Muscle of leg (tissue), 16 donors: Measurements from ENCODE around the gene RBFOX2. TPM values are rescaled to one million over a fixed set of nuclear protein-coding genes. Genes with fewer than 3 reads are reported as not detected.
"Not testable (repeated sequence)": the region's sequence is repeated elsewhere in the genome, so short reads cannot be mapped to it uniquely, and the experiment has no call there.

ENCODE experiments used
- DNase-seq: peaks from one replicate; pipeline ENCODE4 v3.0.0; 2013
- H3K27ac ChIP-seq: one replicate; pipeline ENCODE4 v1.5.1; 2013; ENCODE audit warnings: mild to moderate bottlenecking, low read length, control low read depth
- H3K27me3 ChIP-seq: one replicate; pipeline ENCODE4 v1.6.1; 2013; ENCODE audit warnings: low read length; ENCODE audit not compliant: control insufficient read depth, insufficient read depth
- H3K36me3 ChIP-seq: one replicate; pipeline ENCODE4 v1.6.1; 2013; ENCODE audit warnings: low read length; ENCODE audit not compliant: control insufficient read depth, insufficient read depth
- H3K4me1 ChIP-seq: one replicate; pipeline ENCODE4 v1.6.1; 2013; ENCODE audit warnings: low read length; ENCODE audit not compliant: control insufficient read depth, insufficient read depth
- H3K4me3 ChIP-seq: one replicate; pipeline ENCODE4 v1.5.1; 2013; ENCODE audit warnings: low read length, control low read depth
- H3K9me3 ChIP-seq: replicated peaks from 2 replicates; pipeline ENCODE4 v1.6.1; 2013; ENCODE audit warnings: low read depth, low read length; ENCODE audit not compliant: control insufficient read depth
- WGBS: methylation state at CpG from one replicate; pipeline ENCODE4 v1.1.5; 2013; ENCODE audit warnings: missing lambda C conversion rate; ENCODE audit not compliant: insufficient coverage; 5-methylcytosine and 5-hydroxymethylcytosine counted together
- long read RNA-seq, 11 donors: transcript quantifications; one replicate each; lab custom pipeline, GENCODE V29; 2026
- polyA plus RNA-seq, 8 donors: library from polyadenylated mRNA; unstranded; fragments of 120-200 nt; gene quantifications; one replicate each; pipeline versions ENCODE4 v1.2.1 to v1.2.3, GENCODE V29; 2013; ENCODE audit warnings: inconsistent platforms in 1 of 8, low replicate concordance in 1 of 8; ENCODE audit not compliant: insufficient read length in 8 of 8, insufficient read depth in 1 of 8
- total RNA-seq: library from RNA; stranded (reverse); fragments of 120-200 nt; gene quantifications from one replicate; pipeline ENCODE4 v1.2.4, GENCODE V29; 2013

RBFOX2 gene, protein sequence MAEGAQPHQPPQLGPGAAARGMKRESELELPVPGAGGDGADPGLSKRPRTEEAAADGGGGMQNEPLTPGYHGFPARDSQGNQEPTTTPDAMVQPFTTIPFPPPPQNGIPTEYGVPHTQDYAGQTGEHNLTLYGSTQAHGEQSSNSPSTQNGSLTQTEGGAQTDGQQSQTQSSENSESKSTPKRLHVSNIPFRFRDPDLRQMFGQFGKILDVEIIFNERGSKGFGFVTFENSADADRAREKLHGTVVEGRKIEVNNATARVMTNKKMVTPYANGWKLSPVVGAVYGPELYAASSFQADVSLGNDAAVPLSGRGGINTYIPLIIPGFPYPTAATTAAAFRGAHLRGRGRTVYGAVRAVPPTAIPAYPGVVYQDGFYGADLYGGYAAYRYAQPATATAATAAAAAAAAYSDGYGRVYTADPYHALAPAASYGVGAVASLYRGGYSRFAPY
- total RNA-seq (193 TPM), polyA plus RNA-seq (100 to 1,000 TPM; 159 to 234 (median 199) TPM)
- long read RNA-seq, donor 1, full-length matches to known transcripts, result 6 of 15 reads
- long read RNA-seq, donor 1, partial matches to known transcripts, result 9 of 15 reads
- long read RNA-seq, donor 1, other reads (novel, unspliced or antisense), result 0 of 15 reads
- long read RNA-seq, donor 2, partial matches to known transcripts, result 0 of 1 reads
- long read RNA-seq, donor 2, other reads (novel, unspliced or antisense), result 0 of 1 reads
- long read RNA-seq, donor 3, partial matches to known transcripts, result 34 of 40 reads
- long read RNA-seq, donor 3, other reads (novel, unspliced or antisense), result 0 of 40 reads
- long read RNA-seq, donor 4, partial matches to known transcripts, result 17 of 22 reads
- long read RNA-seq, donor 4, other reads (novel, unspliced or antisense), result 0 of 22 reads
- long read RNA-seq, donor 5, transcript RBFOX2-210 (13 exons, 1,935 nt), result major isoform, 6 of 5,244 reads
- long read RNA-seq, donor 5, partial matches to known transcripts, result 5,221 of 5,244 reads
- long read RNA-seq, donor 5, other reads (novel, unspliced or antisense), result 5 of 5,244 reads
- long read RNA-seq, donor 6, full-length matches to known transcripts, result 7 of 68 reads
- long read RNA-seq, donor 6, partial matches to known transcripts, result 50 of 68 reads
- long read RNA-seq, donor 6, other reads (novel, unspliced or antisense), result 11 of 68 reads
- long read RNA-seq, donor 7, partial matches to known transcripts, result 5,184 of 5,192 reads
- long read RNA-seq, donor 7, other reads (novel, unspliced or antisense), result 0 of 5,192 reads
- long read RNA-seq, donor 8, partial matches to known transcripts, result 16 of 22 reads
- long read RNA-seq, donor 8, other reads (novel, unspliced or antisense), result 0 of 22 reads
- long read RNA-seq, donor 9, partial matches to known transcripts, result 3,061 of 3,064 reads
- long read RNA-seq, donor 9, other reads (novel, unspliced or antisense), result 0 of 3,064 reads
- long read RNA-seq, donor 10, full-length matches to known transcripts, result 7 of 38 reads
- long read RNA-seq, donor 10, partial matches to known transcripts, result 31 of 38 reads
- long read RNA-seq, donor 10, other reads (novel, unspliced or antisense), result 0 of 38 reads
- long read RNA-seq, donor 11, partial matches to known transcripts, result 10 of 15 reads
- long read RNA-seq, donor 11, other reads (novel, unspliced or antisense), result 0 of 15 reads

- no peaks in the 10 kb centered on the region for H3K9me3 ChIP-seq
- peaks cover 18% of the 10 kb centered on the region for H3K4me1 ChIP-seq
- peaks cover 7% of the 10 kb centered on the region for H3K36me3 ChIP-seq
- under 1% methylated on average over 40 of the region's 74 CpGs for whole genome bisulfite sequencing
- H3K27ac ChIP-seq, result peak within 1 kb of the TSS; percentile 95
- DNase-seq, result peak; percentile 99
- peak within 1 kb of the TSS; percentile 92 for H3K4me3 ChIP-seq
- H3K27me3 ChIP-seq, result peaks cover 4% of the 10 kb centered on the region
Observed at GRCh38 chr22:36028646-36029405, at the start of gene RBFOX2. Gene RBFOX2 (minus strand): TSS chr22:36028824. CDS start chr22:36028425, 399 bp downstream.

- DNase-seq, result peak; percentile 95
Observed at GRCh38 chr22:36077271-36077670, 48.6 kb upstream of the RBFOX2 start.

GRCh38 chr22:36075724-36076123 lies 47.1 kb upstream of the RBFOX2 start:
- Histone ChIP-seq H3K27ac (no peak overlapping the region), H3K27me3 (no peaks in the 10 kb centered on the region), H3K9me3 (no peaks in the 10 kb centered on the region), H3K4me1 (no peaks in the 10 kb centered on the region), H3K36me3 (no peaks in the 10 kb centered on the region), H3K4me3 (no peak overlapping the region)
- no peak for DNase-seq
- WGBS, result 92% methylated on average over 1 of the region's 5 CpGs

More at GRCh38 chr22:36077271-36077670, 48.6 kb upstream of the RBFOX2 start:
- WGBS, result 35% methylated on average over 2 of the region's 6 CpGs
- H3K36me3 ChIP-seq, result no peaks in the 10 kb centered on the region
- peak overlapping the region; percentile 75 for H3K27ac ChIP-seq
- no peaks in the 10 kb centered on the region for H3K4me1 ChIP-seq
- no peaks in the 10 kb centered on the region for H3K9me3 ChIP-seq
- H3K4me3 ChIP-seq, result no peak overlapping the region
- H3K27me3 ChIP-seq, result no peaks in the 10 kb centered on the region

DNA sequence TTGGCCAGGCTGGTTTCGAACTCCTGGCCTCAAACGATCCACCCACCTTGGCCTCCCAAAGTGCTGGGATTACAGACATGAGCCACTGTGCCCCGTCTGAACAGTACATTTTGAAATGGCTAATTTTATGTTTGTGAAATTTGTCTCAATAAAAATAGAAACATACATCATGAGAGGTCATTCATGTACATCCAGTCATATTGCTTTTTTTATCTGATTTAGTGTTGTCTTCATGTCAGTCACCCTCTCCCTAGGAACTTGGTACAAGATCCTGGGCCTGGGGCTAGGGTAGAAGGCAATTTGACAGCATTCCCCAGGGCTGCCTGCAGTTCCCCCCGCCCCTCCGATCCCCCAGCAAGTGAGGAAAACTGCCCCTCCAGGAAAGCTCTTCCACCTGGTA lies 46.6 kb upstream of the RBFOX2 start:
- H3K27me3 ChIP-seq, result no peaks in the 10 kb centered on the region
- H3K4me3 ChIP-seq, result no peak overlapping the region
- H3K27ac ChIP-seq, result no peak overlapping the region
- H3K9me3 ChIP-seq, result no peaks in the 10 kb centered on the region
- H3K4me1 ChIP-seq, result no peaks in the 10 kb centered on the region
- no peaks in the 10 kb centered on the region for H3K36me3 ChIP-seq
- no CpG with 5 or more reads among the region's 5 CpGs for WGBS
- no peak for DNase-seq

- no peak for DNase-seq
- no peak overlapping the region for H3K4me3 ChIP-seq
- no peaks in the 10 kb centered on the region for H3K27me3 ChIP-seq
- WGBS, result no CpG with 5 or more reads among the region's 1 CpG
- H3K4me1 ChIP-seq, result no peaks in the 10 kb centered on the region
- no peaks in the 10 kb centered on the region for H3K9me3 ChIP-seq
- no peak overlapping the region for H3K27ac ChIP-seq
- no peaks in the 10 kb centered on the region for H3K36me3 ChIP-seq
Observed at GRCh38 chr22:36073476-36073875, 44.9 kb upstream of the RBFOX2 start.

- H3K27me3 ChIP-seq, H3K4me1 ChIP-seq, DNase-seq, H3K36me3 ChIP-seq, H3K4me3 ChIP-seq, H3K9me3 ChIP-seq, H3K27ac ChIP-seq: not testable (repeated sequence)
- WGBS, result no CpG with 5 or more reads among the region's 2 CpGs
Observed at GRCh38 chr22:36070645-36071044, 42.0 kb upstream of the RBFOX2 start.

DNA sequence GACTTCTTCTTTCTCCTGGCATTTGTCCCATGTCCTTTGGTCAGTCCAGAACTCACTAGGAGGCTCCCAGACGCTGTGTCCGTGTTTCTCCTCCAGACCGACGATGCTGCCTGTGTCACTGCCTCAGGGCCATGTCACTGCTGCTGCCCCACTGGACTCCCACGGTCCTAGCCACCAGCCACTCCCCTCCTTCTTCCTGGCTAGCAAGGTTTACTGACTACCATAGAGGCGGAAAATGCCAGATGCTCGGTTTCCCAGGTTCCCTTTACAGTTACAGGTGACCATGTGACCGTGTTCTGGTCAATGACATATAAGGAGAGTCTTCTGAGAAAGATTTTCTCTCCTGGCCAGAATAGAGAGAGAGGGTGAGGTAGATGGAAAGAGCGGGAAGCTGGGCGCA lies 40.7 kb upstream of the RBFOX2 start:
- H3K9me3 ChIP-seq, result no peaks in the 10 kb centered on the region
- H3K4me3 ChIP-seq, result no peak overlapping the region
- peaks cover 10% of the 10 kb centered on the region for H3K4me1 ChIP-seq
- no peaks in the 10 kb centered on the region for H3K27me3 ChIP-seq
- no peaks in the 10 kb centered on the region for H3K36me3 ChIP-seq
- no peak overlapping the region for H3K27ac ChIP-seq
- no peak for DNase-seq
- WGBS, result 59% methylated on average over 7 of the region's 10 CpGs

DNA sequence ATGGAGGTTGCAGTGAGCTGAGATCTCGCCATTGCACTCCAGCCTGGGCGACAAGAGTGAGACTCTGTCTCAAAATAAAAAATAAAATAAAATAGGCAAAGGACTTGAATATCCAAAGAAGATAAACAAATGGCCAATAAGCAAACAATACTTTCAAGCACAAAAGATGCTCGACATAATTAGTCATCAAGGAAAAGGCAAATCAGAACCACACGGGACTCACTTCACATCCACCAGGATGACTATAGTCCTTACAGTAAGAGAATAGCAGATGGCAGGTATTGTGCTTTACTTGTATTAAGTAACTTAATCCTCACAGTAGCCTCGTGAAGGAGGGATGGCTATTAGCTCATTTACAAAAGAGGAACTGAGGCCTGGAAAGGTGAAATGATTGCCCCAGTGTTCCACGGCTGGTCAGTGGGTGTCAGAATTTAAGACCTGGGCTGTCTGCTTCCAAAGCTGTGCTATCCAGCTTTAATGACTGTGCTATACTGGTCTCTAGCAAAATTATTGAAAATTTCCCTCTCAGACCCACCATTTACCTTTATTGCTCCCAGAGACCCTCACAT lies 40.2 kb upstream of the RBFOX2 start:
- no peak overlapping the region for H3K4me3 ChIP-seq
- WGBS, result 40% methylated on average over 1 of the region's 6 CpGs
- H3K27me3 ChIP-seq, result no peaks in the 10 kb centered on the region

DNA sequence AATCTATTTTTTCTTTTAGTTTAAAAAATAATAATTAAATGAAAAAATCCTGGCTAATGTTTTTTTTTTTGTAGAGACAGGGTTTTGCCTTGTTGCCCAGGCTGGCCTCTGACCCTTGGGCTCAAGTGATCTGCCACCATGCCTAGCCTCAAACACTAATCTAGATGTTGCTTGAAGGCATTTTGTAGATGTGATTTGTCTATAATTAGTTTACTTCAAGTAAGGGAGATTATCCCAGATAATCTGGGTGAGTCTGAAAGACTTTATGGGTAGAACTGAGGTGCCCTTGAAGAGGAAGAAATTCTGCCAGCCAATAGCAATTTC lies 38.6 kb upstream of the RBFOX2 start:
- peaks cover 13% of the 10 kb centered on the region for H3K4me1 ChIP-seq
- no peak overlapping the region for H3K27ac ChIP-seq
- no peak overlapping the region for H3K4me3 ChIP-seq
- H3K9me3 ChIP-seq, result no peaks in the 10 kb centered on the region
- no peaks in the 10 kb centered on the region for H3K27me3 ChIP-seq
- DNase-seq, result no peak
- no peaks in the 10 kb centered on the region for H3K36me3 ChIP-seq

More for the DNA sequence above, 40.2 kb upstream of the RBFOX2 start:
- DNase-seq, result no peak
- Histone ChIP-seq H3K27ac (no peak overlapping the region), H3K36me3 (no peaks in the 10 kb centered on the region), H3K4me1 (peaks cover 10% of the 10 kb centered on the region), H3K9me3 (no peaks in the 10 kb centered on the region)
